GM23248 (cell line): ENCODE measurements around the gene KRT80. TPM values are rescaled to one million over a fixed set of nuclear protein-coding genes. Genes with fewer than 3 reads are reported as not detected.
A peak's percentile ranks its signal among the peaks of the same experiment; 100 is the strongest.

Experiments
- DNase-seq: peaks from one replicate; pipeline ENCODE4 v3.0.0-alpha.2; 2015
- H2AFZ ChIP-seq: fragments of 200-600 bp; sonication (generic); 2 replicates; pipeline ENCODE4 v1.6.1; 2016; ENCODE audit warnings: antibody characterized with exemption
- H3F3A ChIP-seq: fragments of 200-600 bp; sonication (generic); 2 replicates; pipeline ENCODE4 v1.6.1; 2016; ENCODE audit warnings: mild to moderate bottlenecking, antibody characterized with exemption, mixed run types; ENCODE audit not compliant: insufficient read depth
- H3K27ac ChIP-seq: fragments of 200-600 bp; sonication (generic); 2 replicates; pipeline ENCODE4 v1.5.1; 2016; ENCODE audit warnings: mild to moderate bottlenecking
- H3K27me3 ChIP-seq: fragments of 200-600 bp; sonication (generic); replicated peaks from 2 replicates; pipeline ENCODE4 v1.6.1; 2016; ENCODE audit warnings: mild to moderate bottlenecking; ENCODE audit not compliant: insufficient read depth
- H3K36me3 ChIP-seq: fragments of 200-600 bp; sonication (generic); 2 replicates; pipeline ENCODE4 v1.6.1; 2016; ENCODE audit warnings: low read depth, mild to moderate bottlenecking
- H3K4me1 ChIP-seq: fragments of 200-600 bp; sonication (generic); 2 replicates; pipeline ENCODE4 v1.6.1; 2016; ENCODE audit warnings: mild to moderate bottlenecking; ENCODE audit not compliant: insufficient read depth
- H3K4me2 ChIP-seq: fragments of 200-600 bp; sonication (generic); one replicate; pipeline ENCODE4 v1.6.1; 2016; ENCODE audit warnings: mild to moderate bottlenecking; ENCODE audit not compliant: unreplicated experiment
- H3K4me3 ChIP-seq: fragments of 200-600 bp; sonication (generic); 2 replicates; pipeline ENCODE4 v1.5.1; 2016; ENCODE audit warnings: mild to moderate bottlenecking
- H3K79me2 ChIP-seq: fragments of 200-600 bp; sonication (generic); 2 replicates; pipeline ENCODE4 v1.6.1; 2016; ENCODE audit warnings: mild to moderate bottlenecking; ENCODE audit not compliant: insufficient read depth
- H3K9ac ChIP-seq: fragments of 200-600 bp; sonication (generic); 2 replicates; pipeline ENCODE4 v1.6.1; 2016; ENCODE audit warnings: mild to moderate bottlenecking
- H3K9me2 ChIP-seq: fragments of 200-600 bp; sonication (generic); 2 replicates; pipeline ENCODE4 v1.6.1; 2016; ENCODE audit warnings: mixed run types, mild to moderate bottlenecking, moderate library complexity; ENCODE audit not compliant: insufficient read depth
- H3K9me3 ChIP-seq: fragments of 200-600 bp; sonication (generic); one replicate; pipeline ENCODE4 v1.6.1; 2017; ENCODE audit warnings: low read depth
- H4K20me1 ChIP-seq: fragments of 200-600 bp; sonication (generic); 2 replicates; pipeline ENCODE4 v1.6.0; 2016; ENCODE audit not compliant: insufficient read depth
- EZH2 ChIP-seq: fragments of 200-600 bp; sonication (generic); IDR thresholded peaks from 2 replicates; pipeline ENCODE4 v1.6.1; 2018; ENCODE audit warnings: antibody characterized with exemption, mild to moderate bottlenecking; ENCODE audit not compliant: insufficient read depth, poor library complexity, severe bottlenecking
- EZH2phosphoT487 ChIP-seq: fragments of 200-600 bp; sonication (generic); IDR thresholded peaks from 2 replicates; pipeline ENCODE4 v1.6.1; 2018; ENCODE audit warnings: antibody characterized with exemption, moderate library complexity, mild to moderate bottlenecking, low read depth; ENCODE audit not compliant: insufficient read depth
- WGBS, 2 experiments: methylation state at CpG; one replicate each; pipeline ENCODE4 v1.1.6; 2015 to 2017; ENCODE audit warnings: low lambda C conversion rate in 2 of 2, low coverage in 1 of 2; ENCODE audit errors: missing lambda C conversion rate in 2 of 2; 5-methylcytosine and 5-hydroxymethylcytosine counted together
- in situ Hi-C: fragments of 300-500 bp; cut with MboI; formaldehyde crosslinking; loops from 2 replicates; pipeline ENCODE4 v1.15.0; 2020
- polyA plus RNA-seq: library from polyadenylated mRNA; unstranded; fragments of >200 nt; fragmentation: Nextera tagmentation; extraction: Ambion mirVana; gene quantifications from 2 replicates; pipeline ENCODE4 v1.2.1, GENCODE V29; 2016
- total RNA-seq: library from RNA; depleted of rRNA; stranded (reverse); fragments of >200 nt; shearing (Covaris generic); gene quantifications from 2 replicates; pipeline ENCODE4 v1.2.3, GENCODE V29; 2014

KRT80 gene
- total and polyA plus RNA-seq, 2 experiments from 2014 or later = 0.65 to 1.3 TPM

DNA sequence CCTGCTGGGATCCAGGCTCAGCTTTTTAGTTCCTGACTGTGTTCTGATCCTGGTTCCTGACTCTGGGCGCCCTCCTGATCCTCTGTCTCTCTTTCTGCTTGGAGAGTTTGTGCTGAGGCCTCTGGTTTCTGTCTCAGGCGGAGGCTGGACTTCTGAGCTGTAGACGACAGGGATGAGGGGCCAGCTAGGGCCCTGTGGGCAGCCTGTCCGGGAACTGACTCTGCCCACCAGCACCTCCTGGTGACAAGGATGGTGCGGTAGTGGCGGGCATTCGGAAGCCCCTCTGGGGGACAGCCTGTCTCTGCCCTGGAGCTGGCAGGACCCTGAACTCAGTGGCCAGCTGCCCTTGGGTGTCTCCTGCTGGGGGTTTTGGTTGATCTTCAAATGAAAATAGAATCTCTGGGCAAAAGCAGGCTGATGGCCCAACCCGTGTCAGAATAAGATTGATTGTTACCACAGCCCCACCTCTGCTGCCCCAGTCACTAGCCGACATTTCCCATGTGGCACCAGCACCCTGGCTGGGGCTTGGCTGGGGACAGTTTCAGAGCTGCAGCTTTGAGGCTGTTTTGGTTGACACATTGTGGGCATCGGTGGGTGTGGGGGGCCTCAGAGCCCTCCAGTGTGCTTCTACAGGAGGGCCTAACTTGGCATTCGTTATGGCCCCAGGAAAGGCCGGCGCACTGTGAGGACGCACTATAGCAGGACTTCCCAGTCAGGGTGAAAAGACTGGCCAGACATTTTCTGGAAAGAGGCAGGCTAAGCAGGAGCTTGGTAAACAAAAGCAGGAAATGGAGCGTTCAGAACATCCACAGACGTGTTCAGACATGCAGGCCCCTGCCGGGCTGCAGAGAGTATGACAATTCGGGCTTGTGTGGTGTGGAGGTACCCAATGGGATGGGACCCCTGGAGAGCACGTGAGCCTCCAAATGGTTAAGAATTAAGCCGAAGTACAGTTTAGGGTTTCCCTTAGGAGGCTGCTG, 16.2 kb downstream of the KRT80 start:
- Histone ChIP-seq H3K36me3 (no peaks in the 10 kb centered on the region), H3K9ac (no peak overlapping the region), H3K79me2 (no peaks in the 10 kb centered on the region), H3K27me3 (no peaks in the 10 kb centered on the region), H4K20me1 (no peaks in the 10 kb centered on the region), H3K9me3 (no peaks in the 10 kb centered on the region), H3F3A (no peaks in the 10 kb centered on the region), H3K9me2 (no peaks in the 10 kb centered on the region), H3K4me1 (peaks cover 8% of the 10 kb centered on the region), H3K27ac (no peak overlapping the region), H2AFZ (no peak overlapping the region), H3K4me3 (no peak overlapping the region), H3K4me2 (no peak overlapping the region)
- DNase-seq = no peak
- 74 to 76% methylated on average over 20 of the region's 20 CpGs for WGBS, 2 experiments
- TF ChIP-seq EZH2phosphoT487 = no peak
- TF ChIP-seq EZH2 = no peak
- in situ Hi-C loops = no loop called here

- in situ Hi-C loops = no loop called here
- H2AFZ ChIP-seq = no peak overlapping the region
- no peaks in the 10 kb centered on the region for H3F3A ChIP-seq
- H3K9ac ChIP-seq = no peak overlapping the region
- no peaks in the 10 kb centered on the region for H3K9me2 ChIP-seq
- TF ChIP-seq EZH2 (no peak), EZH2phosphoT487 (no peak)
- WGBS, 2 experiments = 94 to 97% methylated on average over 19 to 20 of the region's 20 CpGs
- DNase-seq = no peak
- no peaks in the 10 kb centered on the region for H3K36me3 ChIP-seq
- no peak overlapping the region for H3K4me3 ChIP-seq
- H3K9me3 ChIP-seq = no peaks in the 10 kb centered on the region
- no peak overlapping the region for H3K4me2 ChIP-seq
- H3K79me2 ChIP-seq = no peaks in the 10 kb centered on the region
- no peak overlapping the region for H3K27ac ChIP-seq
- H4K20me1 ChIP-seq = no peaks in the 10 kb centered on the region
- H3K27me3 ChIP-seq = no peaks in the 10 kb centered on the region
- H3K4me1 ChIP-seq = peaks cover under 1% of the 10 kb centered on the region
Measured at GRCh38 chr12:52173526-52173925, 18.3 kb downstream of the KRT80 start.

DNA sequence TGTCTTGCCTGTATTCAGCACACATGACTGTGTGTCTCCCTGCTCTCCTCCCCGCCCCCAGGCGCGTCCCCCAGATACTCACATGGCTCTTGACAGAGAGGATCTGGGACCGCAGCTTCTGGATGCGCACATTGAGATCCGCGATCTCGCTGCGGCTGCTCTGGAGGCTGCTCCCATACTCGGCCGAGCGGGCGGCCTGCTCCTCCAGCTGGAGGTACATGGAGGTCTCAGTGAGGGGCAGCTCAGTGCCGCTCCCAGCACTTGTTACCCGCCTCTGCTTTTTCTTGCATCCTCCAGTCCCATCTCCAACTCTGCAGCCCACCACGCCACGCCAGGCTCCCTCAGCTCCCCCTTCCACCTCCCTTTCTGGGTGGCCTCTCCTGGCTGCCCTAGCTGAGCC, 18.9 kb downstream of the KRT80 start:
- H3K9me3 ChIP-seq = no peaks in the 10 kb centered on the region
- H3K9ac ChIP-seq = no peak overlapping the region
- no peak for DNase-seq
- H3K36me3 ChIP-seq = no peaks in the 10 kb centered on the region
- WGBS, 2 experiments = 96 to 99% methylated on average over 15 to 17 of the region's 17 CpGs
- no peaks in the 10 kb centered on the region; the same call in 1 of the 2 replicates for H3K4me1 ChIP-seq
- H3F3A ChIP-seq = no peaks in the 10 kb centered on the region
- H3K27me3 ChIP-seq = no peaks in the 10 kb centered on the region
- no peak overlapping the region for H3K4me3 ChIP-seq
- no peak overlapping the region for H3K4me2 ChIP-seq
- no peak overlapping the region for H3K27ac ChIP-seq
- H2AFZ ChIP-seq = no peak overlapping the region
- no peaks in the 10 kb centered on the region for H3K79me2 ChIP-seq
- TF ChIP-seq EZH2 = no peak
- TF ChIP-seq EZH2phosphoT487 = no peak
- no peaks in the 10 kb centered on the region for H3K9me2 ChIP-seq
- in situ Hi-C loops = no loop called here
- H4K20me1 ChIP-seq = no peaks in the 10 kb centered on the region

- H4K20me1 ChIP-seq = no peaks in the 10 kb centered on the region
- no peaks in the 10 kb centered on the region for H3K9me2 ChIP-seq
- H3K4me1 ChIP-seq = no peaks in the 10 kb centered on the region; the same call in 1 of the 2 replicates
- H3K4me2 ChIP-seq = no peak overlapping the region
- H3K9ac ChIP-seq = no peak overlapping the region
- H2AFZ ChIP-seq = no peak overlapping the region
- H3K27ac ChIP-seq = no peak overlapping the region
- in situ Hi-C loops = no loop called here
- H3K36me3 ChIP-seq = no peaks in the 10 kb centered on the region
- H3K79me2 ChIP-seq = no peaks in the 10 kb centered on the region
- H3K27me3 ChIP-seq = no peaks in the 10 kb centered on the region
- no peaks in the 10 kb centered on the region for H3F3A ChIP-seq
- no peaks in the 10 kb centered on the region for H3K9me3 ChIP-seq
- DNase-seq = peak; percentile 53
- no peak overlapping the region for H3K4me3 ChIP-seq
- 87 to 89% methylated on average over 10 of the region's 10 CpGs for WGBS, 2 experiments
- TF ChIP-seq EZH2 (no peak), EZH2phosphoT487 (no peak)
Measured at GRCh38 chr12:52171950-52172512, 19.8 kb downstream of the KRT80 start.
